Measurements from ENCODE around the gene TOR1AIP1.

GRCh38 chr1:179883040-179883744, 1.1 kb downstream of the TOR1AIP1 start:
- TF ChIP-seq FOXM1 (IDR thresholded peaks at IDR 0.05; ENCODE audit: borderline replicate concordance, low read depth), result no peak
- TF ChIP-seq EP300 (IDR thresholded peaks at IDR 0.05; ENCODE audit: borderline replicate concordance), result no peak
- no peak for TF ChIP-seq TAF1 (IDR thresholded peaks at IDR 0.05; ENCODE audit: low read depth)
- no peak for TF ChIP-seq NFIC (IDR thresholded peaks at IDR 0.05)
- no peak for TF ChIP-seq USF1 (IDR thresholded peaks at IDR 0.05)
- no peak for TF ChIP-seq TEAD4 (IDR thresholded peaks at IDR 0.05)
- no peak for TF ChIP-seq MAX (IDR thresholded peaks at IDR 0.05)
- TF ChIP-seq YY1 (IDR thresholded peaks at IDR 0.05; ENCODE audit: low read depth), result no peak
- TF ChIP-seq CREB1 (IDR thresholded peaks at IDR 0.05; ENCODE audit: low read depth), result no peak

All from Ishikawa (cell line).